Karpas-422 (cell line): Measurements from ENCODE around the gene MIOX. TPM values are rescaled to one million over a fixed set of nuclear protein-coding genes. Genes with fewer than 3 reads are reported as not detected.

Source experiments
- DNase-seq: peaks from one replicate; pipeline ENCODE4 v3.0.0-alpha.2; 2015
- H2AFZ ChIP-seq: fragments of 200-600 bp; sonication (generic); 2 replicates; pipeline ENCODE4 v1.6.1; 2014; ENCODE audit warnings: antibody characterized with exemption, low read length, mixed read lengths
- H3K27ac ChIP-seq: fragments of 200-600 bp; sonication (generic); 2 replicates; pipeline ENCODE4 v1.5.1; 2014; ENCODE audit warnings: mild to moderate bottlenecking, low read length, moderate library complexity
- H3K27me3 ChIP-seq: fragments of 200-600 bp; sonication (generic); 2 replicates; pipeline ENCODE4 v1.6.1; 2014; ENCODE audit warnings: low read length, mixed read lengths
- H3K36me3 ChIP-seq: fragments of 200-600 bp; sonication (generic); 2 replicates; pipeline ENCODE4 v1.6.1; 2014; ENCODE audit warnings: low read length, mixed read lengths; ENCODE audit not compliant: insufficient read depth
- H3K4me1 ChIP-seq: fragments of 200-600 bp; sonication (generic); 2 replicates; pipeline ENCODE4 v1.6.1; 2014; ENCODE audit warnings: mild to moderate bottlenecking, low read length, mixed read lengths
- H3K4me2 ChIP-seq: fragments of 200-600 bp; sonication (generic); 2 replicates; pipeline ENCODE4 v1.6.1; 2014; ENCODE audit warnings: low read length, low read depth, mild to moderate bottlenecking; ENCODE audit not compliant: poor library complexity, severe bottlenecking
- H3K4me3 ChIP-seq: fragments of 200-600 bp; sonication (generic); 2 replicates; pipeline ENCODE4 v1.5.1; 2014; ENCODE audit warnings: mild to moderate bottlenecking, antibody characterized with exemption, low read length, mixed read lengths
- H3K79me2 ChIP-seq: fragments of 200-600 bp; sonication (generic); 2 replicates; pipeline ENCODE4 v1.6.1; 2014; ENCODE audit warnings: mild to moderate bottlenecking, low read length, mixed read lengths
- H3K9ac ChIP-seq: fragments of 200-600 bp; sonication (generic); 2 replicates; pipeline ENCODE4 v1.6.0; 2014; ENCODE audit warnings: low read length
- H3K9me2 ChIP-seq: fragments of 200-600 bp; sonication (generic), shearing (Covaris generic); replicated peaks from 2 replicates; pipeline ENCODE4 v1.6.0; 2014; ENCODE audit warnings: mild to moderate bottlenecking, low read length, moderate library complexity; ENCODE audit not compliant: insufficient read depth
- H3K9me3 ChIP-seq: fragments of 300-700, 200-600 bp; sonication (generic); 2 replicates; pipeline ENCODE4 v1.6.1; 2014; ENCODE audit warnings: low read length, mixed read lengths
- H4K20me1 ChIP-seq: fragments of 200-600 bp; sonication (generic); 2 replicates; pipeline ENCODE4 v1.6.1; 2014; ENCODE audit warnings: mild to moderate bottlenecking, antibody characterized with exemption, low read length, low read depth; ENCODE audit not compliant: insufficient read depth
- total RNA-seq: library from RNA; depleted of rRNA; stranded (reverse); fragments of >200 nt; shearing (Covaris generic); gene quantifications from 2 replicates; pipeline ENCODE4 v1.2.3, GENCODE V29; 2014; ENCODE audit warnings: low replicate concordance

The MIOX gene
- total RNA-seq, 1 experiment from 2014 or later: 0.93 TPM

GRCh38 chr22:50467341-50467740 is 19.3 kb upstream of the MIOX start:
- Histone ChIP-seq H3K4me1 (peaks cover 45% of the 10 kb centered on the region), H3K4me2 (no peak overlapping the region), H3K9ac (no peak overlapping the region), H3K27me3 (no peaks in the 10 kb centered on the region), H3K9me2 (no peaks in the 10 kb centered on the region), H3K9me3 (no peaks in the 10 kb centered on the region), H3K36me3 (0 out of 2 replicates have a peak, but pooled peaks cover 4% of the 10 kb centered on the region), H3K79me2 (peaks cover 40% of the 10 kb centered on the region), H2AFZ (no peak overlapping the region), H3K4me3 (no peak overlapping the region), H3K27ac (no peak overlapping the region), H4K20me1 (peaks cover 35% of the 10 kb centered on the region; the same call in 1 of the 2 replicates)
- no peak for DNase-seq

- no peak overlapping the region for H3K4me3 ChIP-seq
Measured at GRCh38 chr22:50467773-50468440, 18.8 kb upstream of the MIOX start.

GRCh38 chr22:50468626-50469025 is 18.0 kb upstream of the MIOX start:
- DNase-seq: no peak
- no peaks in the 10 kb centered on the region for H3K27me3 ChIP-seq
- peak overlapping the region; percentile 81 for H3K4me2 ChIP-seq
- no peaks in the 10 kb centered on the region for H3K9me3 ChIP-seq
- H3K9ac ChIP-seq: peak overlapping the region; percentile 89
- no peaks in the 10 kb centered on the region for H3K9me2 ChIP-seq
- H3K79me2 ChIP-seq: peaks cover 53% of the 10 kb centered on the region
- peak overlapping the region; percentile 99 for H3K27ac ChIP-seq
- H2AFZ ChIP-seq: no peak overlapping the region
- peaks cover 58% of the 10 kb centered on the region for H3K4me1 ChIP-seq
- peaks cover 47% of the 10 kb centered on the region; the same call in 1 of the 2 replicates for H4K20me1 ChIP-seq
- H3K4me3 ChIP-seq: peak overlapping the region; percentile 76; the same call in 1 of the 2 replicates
- 0 out of 2 replicates have a peak, but pooled peaks cover 4% of the 10 kb centered on the region for H3K36me3 ChIP-seq

More at GRCh38 chr22:50467773-50468440, 18.8 kb upstream of the MIOX start:
- H3K79me2 ChIP-seq: peaks cover 46% of the 10 kb centered on the region
- no peaks in the 10 kb centered on the region for H3K27me3 ChIP-seq
- DNase-seq: no peak
- peaks cover 50% of the 10 kb centered on the region for H3K4me1 ChIP-seq
- no peaks in the 10 kb centered on the region for H3K9me2 ChIP-seq
- no peak overlapping the region for H3K4me2 ChIP-seq
- H3K9me3 ChIP-seq: no peaks in the 10 kb centered on the region
- H3K36me3 ChIP-seq: 0 out of 2 replicates have a peak, but pooled peaks cover 4% of the 10 kb centered on the region
- H4K20me1 ChIP-seq: peaks cover 41% of the 10 kb centered on the region; the same call in 1 of the 2 replicates
- H3K27ac ChIP-seq: peak overlapping the region; percentile 99
- H3K9ac ChIP-seq: no peak overlapping the region; the same call in 1 of the 2 replicates
- H2AFZ ChIP-seq: no peak overlapping the region

- H3K4me1 ChIP-seq: peaks cover 62% of the 10 kb centered on the region
- H4K20me1 ChIP-seq: peaks cover 53% of the 10 kb centered on the region; the same call in 1 of the 2 replicates
- peaks cover 61% of the 10 kb centered on the region for H3K79me2 ChIP-seq
- peak overlapping the region; percentile 99 for H3K27ac ChIP-seq
- H3K4me3 ChIP-seq: peak overlapping the region; percentile 76
- DNase-seq: peak; percentile 92
- H2AFZ ChIP-seq: no peak overlapping the region
- H3K9ac ChIP-seq: peak overlapping the region; percentile 89
- no peaks in the 10 kb centered on the region for H3K9me2 ChIP-seq
- 0 out of 2 replicates have a peak, but pooled peaks cover 4% of the 10 kb centered on the region for H3K36me3 ChIP-seq
- H3K4me2 ChIP-seq: peak overlapping the region; percentile 81
- no peaks in the 10 kb centered on the region for H3K27me3 ChIP-seq
- no peaks in the 10 kb centered on the region for H3K9me3 ChIP-seq
Measured at GRCh38 chr22:50469377-50470305, 17.0 kb upstream of the MIOX start.

DNA sequence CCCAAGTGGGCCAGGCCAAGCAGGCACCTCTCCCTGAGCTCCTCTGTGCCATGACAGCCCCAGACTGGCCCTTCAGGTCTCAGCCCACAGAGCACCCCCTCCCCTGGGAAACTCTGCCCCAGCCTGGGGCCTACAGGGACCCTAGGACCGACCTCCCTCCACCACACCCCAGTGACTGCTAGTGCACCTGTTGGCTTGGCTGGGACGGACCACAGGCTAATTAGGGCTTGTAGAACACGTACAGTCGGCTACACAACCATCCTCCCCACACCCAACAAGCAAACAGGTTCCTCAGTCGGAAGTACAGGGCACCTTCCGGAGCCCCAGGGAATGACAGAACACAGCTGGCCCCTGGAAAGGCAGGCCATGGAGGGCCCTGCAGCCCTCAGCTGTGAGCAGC is 16.2 kb upstream of the MIOX start:
- Histone ChIP-seq H3K4me1 (peaks cover 66% of the 10 kb centered on the region), H3K27ac (peak overlapping the region; percentile 99), H3K9me3 (no peaks in the 10 kb centered on the region), H3K79me2 (peaks cover 61% of the 10 kb centered on the region), H3K4me3 (peak overlapping the region; percentile 76), H3K36me3 (0 out of 2 replicates have a peak, but pooled peaks cover 4% of the 10 kb centered on the region), H4K20me1 (peaks cover 53% of the 10 kb centered on the region; the same call in 1 of the 2 replicates), H3K9me2 (no peaks in the 10 kb centered on the region), H3K9ac (peak overlapping the region; percentile 89), H2AFZ (no peak overlapping the region), H3K4me2 (peak overlapping the region; percentile 81), H3K27me3 (no peaks in the 10 kb centered on the region)
- DNase-seq: peak; percentile 89

DNA sequence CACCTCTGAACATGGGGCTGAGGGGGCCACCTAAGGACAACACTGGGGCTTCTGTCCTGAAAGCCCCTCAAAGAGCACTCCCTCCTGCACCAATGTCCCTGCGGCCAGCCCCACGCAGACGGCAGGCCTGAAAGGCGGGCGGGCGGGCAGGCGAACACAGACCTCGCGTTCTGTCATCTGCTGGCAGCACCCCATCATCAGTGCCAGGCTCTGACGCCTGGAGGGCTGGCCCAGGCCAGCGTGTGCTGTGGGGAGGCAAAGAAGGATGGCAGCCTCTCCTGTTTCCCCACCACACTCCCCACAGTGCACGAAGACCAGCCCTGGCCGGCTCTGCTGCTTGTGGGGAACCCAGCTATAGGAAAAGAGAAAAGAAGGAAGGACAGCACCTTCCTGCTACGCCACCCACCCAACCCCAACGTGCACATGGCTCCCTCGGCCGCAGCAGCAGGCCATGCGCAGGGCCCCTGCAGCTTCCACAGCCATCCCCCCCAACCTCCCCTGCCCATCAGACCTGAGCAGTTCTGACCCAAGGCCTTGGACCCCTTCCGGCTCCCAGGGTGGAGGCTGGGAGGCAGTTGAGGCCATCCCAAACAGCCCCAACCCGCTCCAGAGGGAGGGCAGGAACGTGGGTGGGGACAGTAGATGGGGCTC is 15.3 kb upstream of the MIOX start:
- Histone ChIP-seq H3K4me1 (peaks cover 67% of the 10 kb centered on the region), H3K9ac (peak overlapping the region; percentile 89), H3K4me3 (peak overlapping the region; percentile 76), H3K9me3 (no peaks in the 10 kb centered on the region), H3K4me2 (peak overlapping the region; percentile 81), H3K9me2 (no peaks in the 10 kb centered on the region), H3K27ac (peak overlapping the region; percentile 99), H3K79me2 (peaks cover 61% of the 10 kb centered on the region), H4K20me1 (peaks cover 53% of the 10 kb centered on the region; the same call in 1 of the 2 replicates), H3K36me3 (0 out of 2 replicates have a peak, but pooled peaks cover 4% of the 10 kb centered on the region), H3K27me3 (no peaks in the 10 kb centered on the region), H2AFZ (no peak overlapping the region)
- no peak for DNase-seq

DNA sequence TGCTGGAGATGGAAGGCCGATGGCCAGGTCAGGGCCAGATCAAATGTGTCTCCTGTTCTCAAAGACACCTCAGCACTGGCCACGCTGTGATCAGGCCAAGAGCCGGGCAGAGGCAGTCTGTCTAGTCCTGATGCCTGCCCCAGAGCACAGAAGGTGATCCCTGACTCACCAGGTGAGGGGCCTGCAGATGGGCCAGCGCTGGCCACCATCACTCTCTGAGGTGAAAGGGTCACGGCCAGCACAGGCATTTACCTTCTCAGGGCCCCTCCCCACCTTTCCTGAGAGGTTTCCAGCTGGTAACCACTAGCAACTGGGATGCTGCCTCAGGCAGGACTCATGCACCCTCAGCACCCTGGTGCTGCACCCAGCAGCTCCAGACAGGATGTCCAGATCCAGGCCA is 14.7 kb upstream of the MIOX start:
- peak overlapping the region; percentile 76; the same call in 1 of the 2 replicates for H3K4me3 ChIP-seq
- DNase-seq: no peak

More for the DNA sequence above, 14.7 kb upstream of the MIOX start:
- Histone ChIP-seq H3K79me2 (peaks cover 61% of the 10 kb centered on the region), H3K9ac (peak overlapping the region; percentile 89), H3K9me3 (no peaks in the 10 kb centered on the region), H4K20me1 (peaks cover 53% of the 10 kb centered on the region; the same call in 1 of the 2 replicates), H2AFZ (no peak overlapping the region), H3K9me2 (no peaks in the 10 kb centered on the region), H3K36me3 (0 out of 2 replicates have a peak, but pooled peaks cover 4% of the 10 kb centered on the region), H3K4me2 (peak overlapping the region; percentile 81), H3K27me3 (no peaks in the 10 kb centered on the region), H3K4me1 (peaks cover 67% of the 10 kb centered on the region), H3K27ac (peak overlapping the region; percentile 99)
